Measurements from ENCODE around the gene MTMR2. TPM values are rescaled to one million over a fixed set of nuclear protein-coding genes. Genes with fewer than 3 reads are reported as not detected.

Gene MTMR2
- total and polyA plus RNA-seq, 2 of the 13 experiments (the other 11 are each of a cell fraction or from before 2014, with no cell fraction given) = 12.7 to 22.3 TPM

DNA sequence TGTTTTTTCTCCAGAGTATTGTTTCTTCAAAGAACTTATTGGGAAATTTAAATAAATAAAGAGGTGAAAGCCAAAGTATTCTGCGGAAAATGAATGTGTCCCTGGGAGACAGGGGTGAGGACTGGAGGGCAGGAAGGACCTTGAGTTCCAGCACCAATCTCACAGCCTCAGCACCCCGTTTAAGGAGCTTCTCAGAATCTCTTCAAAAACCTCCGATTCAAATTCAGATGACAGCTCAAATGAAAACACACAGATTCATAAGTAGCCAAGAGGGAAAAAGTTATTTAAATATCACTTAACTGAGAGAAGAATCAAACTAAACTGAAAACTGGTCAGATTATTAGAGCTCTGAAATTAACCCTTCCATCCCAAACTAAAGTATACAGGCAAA, 12.5 kb downstream of the MTMR2 start (continued):
- TF ChIP-seq ZNF841 (CRISPR knock-in tag; IDR thresholded peaks at IDR 0.05; ENCODE audit: borderline replicate concordance) (no peak), TRIM24 (CRISPR knock-in tag; IDR thresholded peaks at IDR 0.05) (no peak), SRSF1 (optimal IDR thresholded peaks at IDR 0.05; ENCODE audit: low read depth, low read length) (no peak), MAFF (IDR thresholded peaks at IDR 0.05; ENCODE audit: low read depth, low read length) (no peak), TBX3 (IDR thresholded peaks at IDR 0.05; ENCODE audit: borderline replicate concordance) (no peak), ZNF552 (CRISPR knock-in tag; IDR thresholded peaks at IDR 0.05; ENCODE audit: borderline replicate concordance) (no peak)
- TF ChIP-seq, protein P1, sequence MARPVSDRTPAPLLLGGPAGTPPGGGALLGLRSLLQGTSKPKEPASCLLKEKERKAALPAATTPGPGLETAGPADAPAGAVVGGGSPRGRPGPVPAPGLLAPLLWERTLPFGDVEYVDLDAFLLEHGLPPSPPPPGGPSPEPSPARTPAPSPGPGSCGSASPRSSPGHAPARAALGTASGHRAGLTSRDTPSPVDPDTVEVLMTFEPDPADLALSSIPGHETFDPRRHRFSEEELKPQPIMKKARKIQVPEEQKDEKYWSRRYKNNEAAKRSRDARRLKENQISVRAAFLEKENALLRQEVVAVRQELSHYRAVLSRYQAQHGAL (CRISPR knock-in tag; IDR thresholded peaks at IDR 0.05; ENCODE audit: not compliant biosample characterization) = no peak
- TF ChIP-seq, protein P2, sequence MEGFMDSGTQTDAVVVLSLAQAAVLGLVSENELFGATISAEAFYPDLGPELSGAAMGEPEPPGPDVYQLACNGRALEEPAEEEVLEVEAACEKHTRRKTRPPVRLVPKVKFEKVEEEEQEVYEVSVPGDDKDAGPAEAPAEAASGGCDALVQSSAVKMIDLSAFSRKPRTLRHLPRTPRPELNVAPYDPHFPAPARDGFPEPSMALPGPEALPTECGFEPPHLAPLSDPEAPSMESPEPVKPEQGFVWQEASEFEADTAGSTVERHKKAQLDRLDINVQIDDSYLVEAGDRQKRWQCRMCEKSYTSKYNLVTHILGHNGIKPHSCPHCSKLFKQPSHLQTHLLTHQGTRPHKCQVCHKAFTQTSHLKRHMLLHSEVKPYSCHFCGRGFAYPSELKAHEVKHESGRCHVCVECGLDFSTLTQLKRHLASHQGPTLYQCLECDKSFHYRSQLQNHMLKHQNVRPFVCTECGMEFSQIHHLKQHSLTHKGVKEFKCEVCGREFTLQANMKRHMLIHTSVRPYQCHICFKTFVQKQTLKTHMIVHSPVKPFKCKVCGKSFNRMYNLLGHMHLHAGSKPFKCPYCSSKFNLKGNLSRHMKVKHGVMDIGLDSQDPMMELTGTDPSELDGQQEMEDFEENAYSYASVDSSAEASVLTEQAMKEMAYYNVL (CRISPR knock-in tag; IDR thresholded peaks at IDR 0.05; ENCODE audit: borderline replicate concordance) = no peak

DNA sequence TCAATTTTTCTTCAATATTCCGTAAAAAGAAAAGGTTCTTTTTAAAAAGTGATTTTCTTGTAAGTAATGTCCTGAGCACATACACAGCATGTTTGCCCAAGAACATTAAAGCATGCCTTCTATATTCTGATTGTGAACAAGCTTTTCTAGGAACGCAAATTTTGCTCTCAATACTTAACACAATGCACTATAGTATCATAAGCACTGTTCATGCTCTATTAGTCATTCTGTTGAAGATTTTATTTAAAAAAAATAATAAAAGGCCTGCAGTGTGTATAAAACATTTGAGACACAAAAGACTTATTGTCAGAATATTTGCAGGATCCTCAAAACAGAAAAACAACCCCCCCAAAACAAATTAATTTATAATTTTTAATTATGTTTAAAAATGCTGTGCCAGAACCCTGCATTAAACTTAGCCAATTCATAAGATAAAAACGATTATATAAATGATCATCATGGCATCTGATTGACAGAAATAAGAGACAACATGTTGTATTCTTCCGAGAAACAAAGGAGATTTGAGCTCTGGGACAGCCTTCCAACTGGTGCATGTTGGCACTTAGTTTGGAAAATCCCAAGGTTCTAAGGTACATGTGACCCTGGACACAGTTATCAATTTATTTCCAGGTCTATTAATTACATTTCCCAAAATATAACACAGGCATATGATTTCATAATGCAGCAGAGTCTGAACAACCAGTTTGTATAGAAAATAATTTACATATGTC, 13.1 kb downstream of the MTMR2 start:
- FAIRE-seq = no peak
- WGBS (ENCODE audit: low lambda C conversion rate) = 75% methylated on average over 4 of the region's 4 CpGs
- no TSS peak for BruUV-seq (replicated peaks)
- H2AFZ ChIP-seq (ENCODE audit: low read length) = no peak overlapping the region
- H3K4me2 ChIP-seq (ENCODE audit: low read depth, low read length) = no peak overlapping the region
- peaks cover 39% of the 10 kb centered on the region for H3K79me2 ChIP-seq (ENCODE audit: insufficient read depth, low read length)
- in situ Hi-C loops (cut with HindIII; ENCODE audit: extremely low pct_ligation_motif_present, low pct_unique_long_range_greater_than_20kb) = no loop called here
- H3K9ac ChIP-seq (ENCODE audit: insufficient read depth, low read depth, low read length) = no peak overlapping the region
- ChIA-PET POLR2A (no interaction called here), CTCF (ENCODE audit: low intra/inter-chr PET ratio, low total read pairs) (no interaction called here)
- no peaks in the 10 kb centered on the region; the same call in 1 of the 2 replicates for H4K20me1 ChIP-seq (ENCODE audit: insufficient read depth, low read length)
- no peaks in the 10 kb centered on the region for H3K27me3 ChIP-seq (ENCODE audit: control insufficient read depth in 1 of 2, insufficient read depth in 2 of 2, low read length in 2 of 2)
- intact Hi-C loops (cut with micrococcal nuclease; ENCODE audit: unreplicated experiment) = no loop called here
- ATAC-seq = no peak
- no peaks in the 10 kb centered on the region for H3K9me3 ChIP-seq (ENCODE audit: low read length)
- DNase-seq (ENCODE audit: low spot score) = no peak
- H3K4me1 ChIP-seq (ENCODE audit: insufficient read depth, low read length) = no peaks in the 10 kb centered on the region
- H3K36me3 ChIP-seq (replicated peaks in 1 of 2; ENCODE audit: control insufficient read depth in 1 of 2, insufficient read depth in 2 of 2, low read length in 2 of 2) = peaks cover 0 to 2% of the 10 kb centered on the region in 2 experiments; a peak in 1 of 5 replicates
- no peak overlapping the region for H3K4me3 ChIP-seq (replicated peaks in 1 of 3; ENCODE audit: insufficient read depth in 1 of 3, low read depth in 2 of 3, low read length in 3 of 3)
- no peak overlapping the region for H3K27ac ChIP-seq (ENCODE audit: extremely low read length, insufficient read depth, low read length)
- TF ChIP-seq KDM4B (CRISPR knock-in tag; IDR thresholded peaks at IDR 0.05) (no peak), MATR3 (CRISPR knock-in tag; IDR thresholded peaks at IDR 0.05) (no peak), ZNF749 (CRISPR knock-in tag; IDR thresholded peaks at IDR 0.05; ENCODE audit: borderline replicate concordance) (no peak), HOXA3 (CRISPR knock-in tag; IDR thresholded peaks at IDR 0.05) (no peak), ZNF331 (CRISPR knock-in tag; IDR thresholded peaks at IDR 0.05) (no peak), JDP2 (CRISPR knock-in tag; IDR thresholded peaks at IDR 0.05; ENCODE audit: borderline replicate concordance) (no peak), RELA (CRISPR knock-in tag; IDR thresholded peaks at IDR 0.05) (no peak), ZNF703 (CRISPR knock-in tag; IDR thresholded peaks at IDR 0.05; ENCODE audit: borderline replicate concordance) (no peak), GABPB1 (CRISPR knock-in tag; IDR thresholded peaks at IDR 0.05) (no peak)
- TF ChIP-seq, protein P3, sequence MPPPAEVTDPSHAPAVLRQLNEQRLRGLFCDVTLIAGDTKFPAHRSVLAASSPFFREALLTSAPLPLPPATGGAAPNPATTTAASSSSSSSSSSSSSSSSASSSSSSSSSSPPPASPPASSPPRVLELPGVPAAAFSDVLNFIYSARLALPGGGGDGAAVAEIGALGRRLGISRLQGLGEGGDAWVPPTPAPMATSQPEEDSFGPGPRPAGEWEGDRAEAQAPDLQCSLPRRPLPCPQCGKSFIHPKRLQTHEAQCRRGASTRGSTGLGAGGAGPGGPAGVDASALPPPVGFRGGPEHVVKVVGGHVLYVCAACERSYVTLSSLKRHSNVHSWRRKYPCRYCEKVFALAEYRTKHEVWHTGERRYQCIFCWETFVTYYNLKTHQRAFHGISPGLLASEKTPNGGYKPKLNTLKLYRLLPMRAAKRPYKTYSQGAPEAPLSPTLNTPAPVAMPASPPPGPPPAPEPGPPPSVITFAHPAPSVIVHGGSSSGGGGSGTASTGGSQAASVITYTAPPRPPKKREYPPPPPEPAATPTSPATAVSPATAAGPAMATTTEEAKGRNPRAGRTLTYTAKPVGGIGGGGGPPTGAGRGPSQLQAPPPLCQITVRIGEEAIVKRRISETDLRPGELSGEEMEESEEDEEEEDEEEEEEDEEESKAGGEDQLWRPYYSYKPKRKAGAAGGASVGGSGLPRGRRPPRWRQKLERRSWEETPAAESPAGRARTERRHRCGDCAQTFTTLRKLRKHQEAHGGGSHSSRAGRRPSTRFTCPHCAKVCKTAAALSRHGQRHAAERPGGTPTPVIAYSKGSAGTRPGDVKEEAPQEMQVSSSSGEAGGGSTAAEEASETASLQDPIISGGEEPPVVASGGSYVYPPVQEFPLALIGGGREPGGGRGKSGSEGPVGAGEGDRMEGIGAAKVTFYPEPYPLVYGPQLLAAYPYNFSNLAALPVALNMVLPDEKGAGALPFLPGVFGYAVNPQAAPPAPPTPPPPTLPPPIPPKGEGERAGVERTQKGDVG (CRISPR knock-in tag; IDR thresholded peaks at IDR 0.05; ENCODE audit: borderline replicate concordance) = no peak

Data from HepG2 (cell line).